ENCODE results near the gene FNDC1.

DNA sequence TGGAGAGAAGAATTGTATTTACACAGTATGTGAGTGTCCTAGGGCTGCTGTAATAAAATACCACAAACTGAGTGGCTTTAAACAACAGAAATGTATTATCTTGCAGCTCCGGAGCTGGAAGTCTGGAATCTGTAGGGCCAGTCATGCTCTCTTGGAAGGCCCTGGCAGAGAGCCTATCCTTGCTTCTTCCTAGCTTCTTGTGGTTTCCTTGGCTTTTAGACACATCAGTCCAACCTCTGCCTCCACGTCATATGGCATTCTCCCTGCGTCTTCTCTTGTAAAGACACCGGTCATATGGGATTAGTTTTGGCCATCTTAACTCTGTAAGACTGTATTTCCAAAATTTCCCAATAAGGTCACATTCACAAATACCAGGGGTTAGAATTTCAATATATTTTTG lies 10.8 kb downstream of the FNDC1 start:
- no peak for TF ChIP-seq POLR2AphosphoS5 (IDR thresholded peaks at IDR 0.05)
- TF ChIP-seq, protein P1, sequence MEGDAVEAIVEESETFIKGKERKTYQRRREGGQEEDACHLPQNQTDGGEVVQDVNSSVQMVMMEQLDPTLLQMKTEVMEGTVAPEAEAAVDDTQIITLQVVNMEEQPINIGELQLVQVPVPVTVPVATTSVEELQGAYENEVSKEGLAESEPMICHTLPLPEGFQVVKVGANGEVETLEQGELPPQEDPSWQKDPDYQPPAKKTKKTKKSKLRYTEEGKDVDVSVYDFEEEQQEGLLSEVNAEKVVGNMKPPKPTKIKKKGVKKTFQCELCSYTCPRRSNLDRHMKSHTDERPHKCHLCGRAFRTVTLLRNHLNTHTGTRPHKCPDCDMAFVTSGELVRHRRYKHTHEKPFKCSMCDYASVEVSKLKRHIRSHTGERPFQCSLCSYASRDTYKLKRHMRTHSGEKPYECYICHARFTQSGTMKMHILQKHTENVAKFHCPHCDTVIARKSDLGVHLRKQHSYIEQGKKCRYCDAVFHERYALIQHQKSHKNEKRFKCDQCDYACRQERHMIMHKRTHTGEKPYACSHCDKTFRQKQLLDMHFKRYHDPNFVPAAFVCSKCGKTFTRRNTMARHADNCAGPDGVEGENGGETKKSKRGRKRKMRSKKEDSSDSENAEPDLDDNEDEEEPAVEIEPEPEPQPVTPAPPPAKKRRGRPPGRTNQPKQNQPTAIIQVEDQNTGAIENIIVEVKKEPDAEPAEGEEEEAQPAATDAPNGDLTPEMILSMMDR (IDR thresholded peaks at IDR 0.05): no peak
